Neuronal stem cell (in vitro differentiated cells): ENCODE results near the gene PSD4.

Experiments
- DNase-seq: peaks from one replicate; pipeline ENCODE4 v3.0.0-alpha.2; 2013; ENCODE audit warnings: low spot score
- H2AFZ ChIP-seq: one replicate; pipeline ENCODE4 v1.6.1; 2013; ENCODE audit warnings: mild to moderate bottlenecking, low read length, inconsistent platforms
- H2AK5ac ChIP-seq: 2 replicates; pipeline ENCODE4 v1.6.1; 2013; ENCODE audit warnings: low read depth, mild to moderate bottlenecking, inconsistent platforms, low read length, moderate library complexity, mixed read lengths
- H2BK120ac ChIP-seq: 2 replicates; pipeline ENCODE4 v1.6.1; 2013; ENCODE audit warnings: low read depth, mild to moderate bottlenecking, inconsistent platforms, low read length, moderate library complexity, mixed read lengths
- H2BK12ac ChIP-seq: one replicate; pipeline ENCODE4 v1.6.1; 2013; ENCODE audit warnings: low read length, inconsistent platforms
- H2BK15ac ChIP-seq: 2 replicates; pipeline ENCODE4 v1.6.1; 2013; ENCODE audit warnings: mild to moderate bottlenecking, low read length, inconsistent platforms, mixed read lengths
- H2BK5ac ChIP-seq: one replicate; pipeline ENCODE4 v1.6.1; 2013; ENCODE audit warnings: inconsistent platforms, mild to moderate bottlenecking, low read length, moderate library complexity
- H3K14ac ChIP-seq: one replicate; pipeline ENCODE4 v1.6.1; 2013; ENCODE audit warnings: low read length, inconsistent platforms
- H3K18ac ChIP-seq: 2 replicates; pipeline ENCODE4 v1.6.1; 2013; ENCODE audit warnings: low read length, inconsistent platforms
- H3K23ac ChIP-seq: 2 replicates; pipeline ENCODE4 v1.6.1; 2013; ENCODE audit warnings: low read depth, mild to moderate bottlenecking, mixed read lengths, low read length, inconsistent platforms; ENCODE audit not compliant: poor library complexity
- H3K27ac ChIP-seq: replicated peaks from 3 replicates; pipeline ENCODE4 v1.5.1; 2013; ENCODE audit warnings: low read length, inconsistent platforms
- H3K27me3 ChIP-seq, 3 experiments: 2 replicates each; pipeline ENCODE4 v1.6.1; 2013; ENCODE audit warnings: low read length in 3 of 3, mild to moderate bottlenecking in 2 of 3, inconsistent platforms in 1 of 3, low read depth in 1 of 3, mixed read lengths in 1 of 3, moderate library complexity in 1 of 3; ENCODE audit not compliant: control insufficient read depth in 3 of 3, insufficient read depth in 3 of 3
- H3K36me3 ChIP-seq, 2 donors: replicated peaks in 1 of 2; 2 replicates each; pipeline ENCODE4 v1.6.1; 2013; ENCODE audit warnings: low read length in 2 of 2; ENCODE audit not compliant: control insufficient read depth in 2 of 2, insufficient read depth in 2 of 2
- H3K4ac ChIP-seq: 2 replicates; pipeline ENCODE4 v1.6.1; 2013; ENCODE audit warnings: inconsistent platforms, mild to moderate bottlenecking, low read length, moderate library complexity
- H3K4me1 ChIP-seq, 2 donors: 1 replicate in 1 of 2; 2 replicates in 1 of 2; pipeline ENCODE4 v1.6.1; 2013; ENCODE audit warnings: low read length in 2 of 2, low read depth in 1 of 2; ENCODE audit not compliant: control insufficient read depth in 2 of 2, insufficient read depth in 1 of 2
- H3K4me2 ChIP-seq: one replicate; pipeline ENCODE4 v1.6.1; 2013; ENCODE audit warnings: mild to moderate bottlenecking, low read length, inconsistent platforms; ENCODE audit not compliant: insufficient read depth, poor library complexity, severe bottlenecking
- H3K4me3 ChIP-seq, 2 donors: 2 replicates each; pipeline ENCODE4 v1.5.1; 2013; ENCODE audit warnings: low read length in 2 of 2, mild to moderate bottlenecking in 2 of 2, inconsistent platforms in 1 of 2, moderate library complexity in 1 of 2
- H3K79me1 ChIP-seq: one replicate; pipeline ENCODE4 v1.6.1; 2013; ENCODE audit warnings: low read depth, mild to moderate bottlenecking, inconsistent platforms, low read length, moderate library complexity
- H3K9ac ChIP-seq: one replicate; pipeline ENCODE4 v1.6.1; 2013; ENCODE audit warnings: mild to moderate bottlenecking, low read depth, low read length, inconsistent platforms; ENCODE audit not compliant: poor library complexity
- H3K9me3 ChIP-seq, 2 donors: replicated peaks in 1 of 2; 2 replicates each; pipeline versions ENCODE3 to v1.6.1; 2013; ENCODE audit warnings: low read length in 2 of 2, mild to moderate bottlenecking in 2 of 2, inconsistent platforms in 1 of 2, low read depth in 1 of 2, mixed read lengths in 1 of 2, moderate library complexity in 1 of 2; ENCODE audit not compliant: control insufficient read depth in 2 of 2, insufficient read depth in 1 of 2
- H4K8ac ChIP-seq: one replicate; pipeline ENCODE4 v1.6.1; 2013; ENCODE audit warnings: low read depth, mild to moderate bottlenecking, inconsistent platforms, low read length, moderate library complexity
- H4K91ac ChIP-seq: one replicate; pipeline ENCODE4 v1.6.1; 2013; ENCODE audit warnings: low read length, low read depth, mild to moderate bottlenecking, inconsistent platforms; ENCODE audit not compliant: poor library complexity
- WGBS, 2 donors: extraction: QIAGEN DNeasy Blood & Tissue Kit; methylation state at CpG; one replicate each; pipeline ENCODE4 v1.1.7; 2013; ENCODE audit warnings: missing lambda C conversion rate in 2 of 2, mixed read lengths in 1 of 2; ENCODE audit not compliant: insufficient read length in 2 of 2, insufficient replicate concordance in 1 of 2; ENCODE audit errors: extremely low coverage in 2 of 2; 5-methylcytosine and 5-hydroxymethylcytosine counted together

Gene PSD4

DNA sequence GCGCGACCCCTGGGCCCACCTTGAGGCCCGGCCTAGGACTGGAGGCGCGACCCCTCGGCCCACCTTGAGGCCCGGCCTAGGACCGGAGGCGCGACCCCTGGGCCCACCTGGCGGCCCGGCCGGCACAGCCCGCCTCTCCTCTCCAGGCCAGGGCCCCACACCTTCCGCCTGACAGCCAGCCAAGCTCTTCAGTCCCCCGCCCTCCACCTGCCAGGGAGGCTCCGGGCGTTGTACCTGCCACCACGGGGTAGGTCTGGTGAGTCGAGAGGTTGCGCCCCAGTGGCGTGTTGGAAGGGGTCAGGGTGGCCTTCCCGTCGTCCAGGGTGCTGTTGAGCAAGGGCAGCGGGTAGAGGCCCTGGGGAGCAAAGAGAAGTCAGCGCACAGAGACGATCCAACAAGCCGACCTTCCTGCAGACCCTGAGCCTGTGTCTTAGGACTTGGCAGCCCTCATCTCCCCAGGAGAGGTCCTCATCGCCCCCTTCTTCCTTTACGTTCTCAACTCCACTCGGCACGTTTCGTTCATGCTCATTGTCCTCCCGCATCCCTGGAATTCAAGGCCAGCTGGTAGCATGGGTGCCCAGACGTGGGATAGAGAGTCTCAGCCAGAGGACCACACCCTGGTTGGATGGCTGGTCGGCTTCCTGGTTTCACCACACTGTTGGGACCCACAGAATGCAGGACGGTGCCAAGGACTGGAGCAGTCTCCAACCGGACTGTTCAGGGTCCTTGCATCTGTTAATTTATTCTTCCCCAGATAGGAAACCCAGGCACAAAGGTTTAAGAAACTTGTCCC is 62.8 kb downstream of the PSD4 start:
- Histone ChIP-seq H3K27ac (no peak overlapping the region), H2BK12ac (no peak overlapping the region), H3K4me2 (no peak overlapping the region), H3K23ac (no peak overlapping the region), H4K91ac (no peak overlapping the region), H3K36me3 (peaks cover 0 to 5% of the 10 kb centered on the region in 2 donors), H3K4me1 (peaks cover 5 to 8% of the 10 kb centered on the region in 2 donors), H2BK120ac (no peak overlapping the region), H3K9me3 (peaks cover 0 to 5% of the 10 kb centered on the region in 2 donors), H2AFZ (no peak overlapping the region), H2BK5ac (no peak overlapping the region), H3K27me3 (no peaks in the 10 kb centered on the region), H3K14ac (no peak overlapping the region), H4K8ac (no peak overlapping the region), H3K9ac (peak overlapping the region; percentile 71), H3K18ac (peak overlapping the region; percentile 40), H3K79me1 (no peaks in the 10 kb centered on the region), H2AK5ac (no peak overlapping the region), H3K4me3 (peak overlapping the region in 1 of 2 donors; percentile 41), H3K4ac (peak overlapping the region; percentile 39), H2BK15ac (no peak overlapping the region)
- no CpG with 5 or more reads among the region's 38 CpGs for WGBS, 2 donors
- no peak for DNase-seq

DNA sequence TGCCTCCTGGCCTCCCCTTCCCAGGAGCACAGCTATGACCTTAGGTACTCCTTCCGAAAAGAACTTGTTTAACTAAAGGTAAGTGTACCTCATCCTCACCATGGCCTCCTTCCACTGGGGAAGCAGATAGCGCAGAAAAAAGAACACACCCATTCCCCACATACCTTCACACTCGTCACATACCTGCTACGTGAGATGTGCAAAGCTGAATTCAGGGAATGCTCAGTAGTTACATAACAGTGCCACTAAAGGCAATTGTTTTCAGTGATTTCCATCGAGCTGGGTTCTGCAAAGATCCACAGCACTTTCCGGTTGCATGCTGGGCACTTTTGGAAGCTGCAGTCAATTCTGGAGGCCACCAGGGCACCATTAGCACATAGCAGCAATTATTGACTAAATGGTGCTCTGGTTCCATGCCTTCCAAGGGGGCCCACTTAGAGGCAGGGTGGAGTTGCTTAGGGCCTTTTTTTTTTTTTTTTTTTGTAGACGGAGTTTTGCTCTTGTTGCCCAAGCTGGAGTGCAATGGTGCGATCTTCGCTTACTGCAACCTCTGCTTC is 63.9 kb downstream of the PSD4 start:
- Histone ChIP-seq H3K4me2 (no peak overlapping the region), H4K8ac (no peak overlapping the region), H3K14ac (no peak overlapping the region), H4K91ac (no peak overlapping the region), H3K27me3 (no peaks in the 10 kb centered on the region), H3K4ac (no peak overlapping the region), H3K27ac (no peak overlapping the region), H2BK15ac (no peak overlapping the region), H3K9me3 (peaks cover 0 to 5% of the 10 kb centered on the region in 2 donors), H2AFZ (no peak overlapping the region), H3K4me1 (peaks cover 1 to 10% of the 10 kb centered on the region in 2 donors), H2AK5ac (no peak overlapping the region), H3K4me3 (no peak overlapping the region), H3K36me3 (peaks cover 0 to 5% of the 10 kb centered on the region in 2 donors), H2BK120ac (no peak overlapping the region), H2BK12ac (no peak overlapping the region), H2BK5ac (no peak overlapping the region), H3K9ac (no peak overlapping the region), H3K23ac (no peak overlapping the region), H3K18ac (no peak overlapping the region), H3K79me1 (no peaks in the 10 kb centered on the region)
- DNase-seq = no peak
- WGBS, 2 donors = no CpG with 5 or more reads among the region's 9 CpGs

GRCh38 chr2:113238871-113239839 is 65.4 kb downstream of the PSD4 start:
- Histone ChIP-seq H2AFZ (no peak overlapping the region), H3K14ac (no peak overlapping the region), H2BK120ac (no peak overlapping the region), H3K79me1 (no peaks in the 10 kb centered on the region), H3K18ac (no peak overlapping the region), H4K91ac (no peak overlapping the region), H3K36me3 (peaks cover 0 to 5% of the 10 kb centered on the region in 2 donors), H4K8ac (no peak overlapping the region), H3K4ac (no peak overlapping the region), H2AK5ac (no peak overlapping the region), H3K23ac (no peak overlapping the region), H3K4me2 (no peak overlapping the region), H3K27ac (no peak overlapping the region), H2BK5ac (no peak overlapping the region), H3K9ac (no peak overlapping the region), H3K27me3 (no peaks in the 10 kb centered on the region), H3K4me1 (peaks cover 1 to 10% of the 10 kb centered on the region in 2 donors), H3K4me3 (no peak overlapping the region), H2BK15ac (no peak overlapping the region), H3K9me3 (peaks cover 0 to 5% of the 10 kb centered on the region in 2 donors), H2BK12ac (no peak overlapping the region)
- no CpG with 5 or more reads among the region's 9 CpGs for WGBS, 2 donors
- DNase-seq = no peak
